Body of pancreas (tissue), 4 donors: ENCODE results near the gene SIRPA.

ENCODE experiments used
- CTCF ChIP-seq, 7 experiments: fragments of 450-650 bp in 4 of 7; fragments of 200-600 bp in 3 of 7; sonication (generic) in 3 of 7; IDR thresholded peaks; one replicate each; pipeline ENCODE4 v1.5.1; 2016 to 2019; ENCODE audit warnings: antibody characterized with exemption in 7 of 7
- POLR2A ChIP-seq, 3 donors: fragments of 450-650 bp; IDR thresholded peaks; one replicate each; pipeline ENCODE4 v1.6.1; 2016; ENCODE audit warnings: antibody characterized with exemption in 3 of 3, mild to moderate bottlenecking in 2 of 3

GRCh38 chr20:1987826-1988225 lies 92.6 kb downstream of the SIRPA start:
- TF ChIP-seq CTCF (IDR thresholded peaks at IDR 0.05): no peak
- TF ChIP-seq POLR2A (IDR thresholded peaks at IDR 0.05): no peak
